Colonic mucosa (tissue), 4 donors: Measurements from ENCODE around the gene UCK1. TPM values are rescaled to one million over a fixed set of nuclear protein-coding genes. Genes with fewer than 3 reads are reported as not detected.

ENCODE experiments used
- DNase-seq: peaks from one replicate; pipeline ENCODE4 v3.0.0-alpha.2; 2020
- H3K27ac ChIP-seq: fragments of 200-600 bp; one replicate; pipeline ENCODE4 v1.8.0; 2021
- H3K27me3 ChIP-seq: fragments of 200-600 bp; one replicate; pipeline ENCODE4 v1.8.0; 2021
- H3K36me3 ChIP-seq: fragments of 200-600 bp; one replicate; pipeline ENCODE4 v1.8.0; 2021
- H3K4me1 ChIP-seq: fragments of 200-600 bp; one replicate; pipeline ENCODE4 v1.8.0; 2021; ENCODE audit warnings: mild to moderate bottlenecking
- H3K4me3 ChIP-seq: fragments of 200-600 bp; one replicate; pipeline ENCODE4 v1.8.0; 2021
- H3K9ac ChIP-seq, 2 donors: one replicate each; pipeline ENCODE4 v1.7.0; 2013; ENCODE audit warnings: control low read depth in 2 of 2, low read depth in 2 of 2, low read length in 2 of 2
- H3K9me3 ChIP-seq: fragments of 200-600 bp; one replicate; pipeline ENCODE4 v1.8.0; 2021
- CTCF ChIP-seq: fragments of 200-600 bp; IDR thresholded peaks from one replicate; pipeline ENCODE4 v1.8.0; 2022; ENCODE audit warnings: antibody characterized with exemption, mild to moderate bottlenecking
- intact Hi-C: fragments of 100-400 bp; cut with DNase I; formaldehyde crosslinking; loops from one replicate; pipeline ENCODE4 v1.14.1; 2022
- total RNA-seq, 2 donors: library from RNA; stranded (reverse); fragmentation: NEBNext Ultra II Directional in 1 of 2; extraction: Animal tissue kit (Norgen Biotek cat#: 25700) in 1 of 2; gene quantifications; one replicate each; pipeline ENCODE4 v1.2.1, GENCODE V29; 2021
- donor health status: healthy.
- donor health status: DM: no; HTN: no; CAD: no.
- donor health status: DM: no; HTN: no; CAD: no.

The UCK1 gene
- total RNA-seq, result 10 to 100 TPM; 20.2 to 29.3 TPM

GRCh38 chr9:131530920-131531832 lies at the start of gene UCK1:
Gene UCK1, minus strand, starts transcription at chr9:131531263. Its CDS starts 89 bp downstream, at chr9:131531174.
- intact Hi-C loops, result no loop called here
- Histone ChIP-seq H3K9me3 (no peaks in the 10 kb centered on the region), H3K4me1 (peaks cover 10% of the 10 kb centered on the region), H3K9ac (peak within 1 kb of the TSS; percentile 80 to 93), H3K4me3 (peak within 1 kb of the TSS; percentile 100), H3K36me3 (peaks cover 3% of the 10 kb centered on the region), H3K27me3 (no peaks in the 10 kb centered on the region), H3K27ac (peak within 1 kb of the TSS; percentile 36)
- peak; percentile 71 for DNase-seq
- TF ChIP-seq CTCF, result no peak

- Histone ChIP-seq H3K4me3 (no peak overlapping the region), H3K27me3 (no peaks in the 10 kb centered on the region), H3K4me1 (no peaks in the 10 kb centered on the region), H3K9me3 (no peaks in the 10 kb centered on the region), H3K9ac (no peak overlapping the region), H3K27ac (no peak overlapping the region), H3K36me3 (peaks cover 11% of the 10 kb centered on the region)
- DNase-seq, result no peak
- intact Hi-C loops, result no loop called here
- no peak for TF ChIP-seq CTCF
Observed at GRCh38 chr9:131580358-131580757, 49.3 kb upstream of the UCK1 start.

GRCh38 chr9:131579789-131580211 lies 48.7 kb upstream of the UCK1 start:
- H3K27me3 ChIP-seq, result no peaks in the 10 kb centered on the region
- no peak overlapping the region for H3K4me3 ChIP-seq
- H3K4me1 ChIP-seq, result no peaks in the 10 kb centered on the region
- no peaks in the 10 kb centered on the region for H3K9me3 ChIP-seq
- H3K9ac ChIP-seq, result no peak overlapping the region
- H3K36me3 ChIP-seq, result peaks cover 11% of the 10 kb centered on the region
- no peak for TF ChIP-seq CTCF
- intact Hi-C loops, result no loop called here
- H3K27ac ChIP-seq, result no peak overlapping the region
- no peak for DNase-seq

GRCh38 chr9:131578731-131579504 lies 47.9 kb upstream of the UCK1 start:
- no peak overlapping the region for H3K27ac ChIP-seq
- DNase-seq, result no peak
- no peaks in the 10 kb centered on the region for H3K4me1 ChIP-seq
- intact Hi-C loops, result no loop called here
- H3K27me3 ChIP-seq, result no peaks in the 10 kb centered on the region
- H3K9ac ChIP-seq, result no peak overlapping the region
- H3K36me3 ChIP-seq, result peaks cover 11% of the 10 kb centered on the region
- H3K9me3 ChIP-seq, result no peaks in the 10 kb centered on the region
- H3K4me3 ChIP-seq, result no peak overlapping the region
- no peak for TF ChIP-seq CTCF

GRCh38 chr9:131578021-131578420 lies 47.0 kb upstream of the UCK1 start:
- intact Hi-C loops, result no loop called here
- no peak for TF ChIP-seq CTCF
- Histone ChIP-seq H3K9ac (no peak overlapping the region), H3K4me3 (no peak overlapping the region), H3K9me3 (no peaks in the 10 kb centered on the region), H3K27me3 (no peaks in the 10 kb centered on the region), H3K4me1 (no peaks in the 10 kb centered on the region), H3K27ac (no peak overlapping the region), H3K36me3 (peaks cover 11% of the 10 kb centered on the region)
- DNase-seq, result no peak
